HL-60 (cell line): ENCODE measurements around the gene ZMYM3.
"Not testable (repeated sequence)": the region's sequence is repeated elsewhere in the genome, so short reads cannot be mapped to it uniquely, and the experiment has no call there.

Experiments used
- DNase-seq, 2 experiments: peaks; one replicate each; pipeline ENCODE4 v3.0.0-alpha.2; 2010 to 2020; ENCODE audit warnings: low read depth in 1 of 2, low spot score in 1 of 2
- H3K27ac ChIP-seq: fragments of 250-450 bp; sonication (Bioruptor Pico); replicated peaks from 2 replicates; pipeline ENCODE4 v1.5.1; 2020; ENCODE audit warnings: mild to moderate bottlenecking, moderate library complexity
- H3K27me3 ChIP-seq: fragments of 250-450 bp; sonication (Bioruptor Pico); 2 replicates; pipeline ENCODE4 v1.5.1; 2021; ENCODE audit warnings: mild to moderate bottlenecking, moderate library complexity; ENCODE audit not compliant: insufficient read depth, poor library complexity, severe bottlenecking
- H3K4me3 ChIP-seq: replicated peaks from 2 replicates; pipeline ENCODE4 v1.5.1; 2011; ENCODE audit warnings: mild to moderate bottlenecking, control low read depth, low read length; ENCODE audit not compliant: insufficient read depth
- GABPA ChIP-seq: IDR thresholded peaks from 2 replicates; pipeline ENCODE4 v1.6.1; 2012; ENCODE audit warnings: low read depth
- POLR2AphosphoS5 ChIP-seq: IDR thresholded peaks from 2 replicates; pipeline ENCODE4 v1.6.1; 2012; ENCODE audit warnings: low read depth
- SPI1 ChIP-seq: IDR thresholded peaks from 2 replicates; pipeline ENCODE4 v1.6.1; 2012; ENCODE audit warnings: low read depth, mild to moderate bottlenecking, borderline replicate concordance
- long read RNA-seq: library from polyadenylated mRNA; unstranded; transcript quantifications from one replicate; pipeline ENCODE4 v2.0.0, GENCODE V29; 2020
- TF ChIP-seq, protein P1 (sequence below): IDR thresholded peaks from one replicate; pipeline ENCODE4 v1.5.1; 2011; ENCODE audit warnings: low read length, control low read depth, inconsistent platforms; ENCODE audit not compliant: insufficient read depth
- TF ChIP-seq, protein P2 (sequence below): IDR thresholded peaks from 2 replicates; pipeline ENCODE4 v1.6.1; 2012; ENCODE audit warnings: low read depth; ENCODE audit not compliant: insufficient replicate concordance

Gene ZMYM3
- long read RNA-seq, partial matches to known transcripts, result 48 of 52 reads
- long read RNA-seq, other reads (novel, unspliced or antisense), result 4 of 52 reads

DNA sequence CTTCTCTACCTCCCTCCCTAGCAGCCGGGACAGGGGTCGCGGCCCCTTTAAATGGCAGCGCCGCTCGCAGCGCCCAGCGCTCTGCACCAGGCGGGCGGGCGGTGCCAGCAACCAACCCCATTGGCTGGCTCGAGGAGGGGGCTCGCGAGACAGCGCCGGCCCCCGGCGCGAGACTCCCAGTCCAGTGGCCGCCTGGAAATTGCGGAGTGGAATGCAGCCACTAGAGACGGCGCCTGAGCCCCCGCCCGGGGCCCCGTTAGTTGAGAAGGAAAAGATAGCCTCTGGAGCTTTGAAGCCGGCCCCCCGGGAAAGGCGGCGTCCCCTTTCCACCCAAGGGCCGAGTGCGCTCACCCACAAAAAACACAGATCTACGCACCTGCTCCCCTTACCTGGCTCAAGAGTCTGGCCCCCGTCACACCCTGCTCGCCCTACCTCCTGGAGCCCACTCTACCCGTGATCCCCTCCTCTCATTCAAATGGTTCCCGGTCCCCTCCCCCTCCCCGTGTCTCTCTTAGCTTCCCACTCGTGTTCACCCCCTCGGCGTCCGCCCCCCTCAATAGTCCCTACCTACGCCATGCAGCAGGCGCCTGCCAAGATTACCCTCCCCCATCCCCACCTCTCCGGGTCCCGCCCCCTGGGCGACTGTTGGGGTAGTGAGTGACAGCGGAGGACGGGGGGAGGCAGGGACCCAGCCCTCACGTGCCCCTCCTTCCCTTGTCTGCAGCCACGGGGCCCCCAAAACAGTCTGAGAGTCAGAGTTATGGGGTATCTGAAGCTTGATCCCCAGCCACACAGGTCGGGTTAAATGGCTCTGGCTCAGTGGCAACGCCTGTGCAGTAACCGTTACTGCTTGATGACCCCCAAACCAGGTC, at the start of gene ZMYM3:
ZMYM3 (minus strand) TSS at position 49 of the 872 bp plus-strand sequence. CDS start 885 bp downstream, outside the sequence.
- H3K27ac ChIP-seq, result peak within 1 kb of the TSS; percentile 88
- TF ChIP-seq, protein P1, sequence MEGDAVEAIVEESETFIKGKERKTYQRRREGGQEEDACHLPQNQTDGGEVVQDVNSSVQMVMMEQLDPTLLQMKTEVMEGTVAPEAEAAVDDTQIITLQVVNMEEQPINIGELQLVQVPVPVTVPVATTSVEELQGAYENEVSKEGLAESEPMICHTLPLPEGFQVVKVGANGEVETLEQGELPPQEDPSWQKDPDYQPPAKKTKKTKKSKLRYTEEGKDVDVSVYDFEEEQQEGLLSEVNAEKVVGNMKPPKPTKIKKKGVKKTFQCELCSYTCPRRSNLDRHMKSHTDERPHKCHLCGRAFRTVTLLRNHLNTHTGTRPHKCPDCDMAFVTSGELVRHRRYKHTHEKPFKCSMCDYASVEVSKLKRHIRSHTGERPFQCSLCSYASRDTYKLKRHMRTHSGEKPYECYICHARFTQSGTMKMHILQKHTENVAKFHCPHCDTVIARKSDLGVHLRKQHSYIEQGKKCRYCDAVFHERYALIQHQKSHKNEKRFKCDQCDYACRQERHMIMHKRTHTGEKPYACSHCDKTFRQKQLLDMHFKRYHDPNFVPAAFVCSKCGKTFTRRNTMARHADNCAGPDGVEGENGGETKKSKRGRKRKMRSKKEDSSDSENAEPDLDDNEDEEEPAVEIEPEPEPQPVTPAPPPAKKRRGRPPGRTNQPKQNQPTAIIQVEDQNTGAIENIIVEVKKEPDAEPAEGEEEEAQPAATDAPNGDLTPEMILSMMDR, result no peak
- TF ChIP-seq GABPA (no peak), POLR2AphosphoS5 (no peak; the same call in 1 of the 2 replicates), SPI1 (no peak)
- TF ChIP-seq, protein P2, sequence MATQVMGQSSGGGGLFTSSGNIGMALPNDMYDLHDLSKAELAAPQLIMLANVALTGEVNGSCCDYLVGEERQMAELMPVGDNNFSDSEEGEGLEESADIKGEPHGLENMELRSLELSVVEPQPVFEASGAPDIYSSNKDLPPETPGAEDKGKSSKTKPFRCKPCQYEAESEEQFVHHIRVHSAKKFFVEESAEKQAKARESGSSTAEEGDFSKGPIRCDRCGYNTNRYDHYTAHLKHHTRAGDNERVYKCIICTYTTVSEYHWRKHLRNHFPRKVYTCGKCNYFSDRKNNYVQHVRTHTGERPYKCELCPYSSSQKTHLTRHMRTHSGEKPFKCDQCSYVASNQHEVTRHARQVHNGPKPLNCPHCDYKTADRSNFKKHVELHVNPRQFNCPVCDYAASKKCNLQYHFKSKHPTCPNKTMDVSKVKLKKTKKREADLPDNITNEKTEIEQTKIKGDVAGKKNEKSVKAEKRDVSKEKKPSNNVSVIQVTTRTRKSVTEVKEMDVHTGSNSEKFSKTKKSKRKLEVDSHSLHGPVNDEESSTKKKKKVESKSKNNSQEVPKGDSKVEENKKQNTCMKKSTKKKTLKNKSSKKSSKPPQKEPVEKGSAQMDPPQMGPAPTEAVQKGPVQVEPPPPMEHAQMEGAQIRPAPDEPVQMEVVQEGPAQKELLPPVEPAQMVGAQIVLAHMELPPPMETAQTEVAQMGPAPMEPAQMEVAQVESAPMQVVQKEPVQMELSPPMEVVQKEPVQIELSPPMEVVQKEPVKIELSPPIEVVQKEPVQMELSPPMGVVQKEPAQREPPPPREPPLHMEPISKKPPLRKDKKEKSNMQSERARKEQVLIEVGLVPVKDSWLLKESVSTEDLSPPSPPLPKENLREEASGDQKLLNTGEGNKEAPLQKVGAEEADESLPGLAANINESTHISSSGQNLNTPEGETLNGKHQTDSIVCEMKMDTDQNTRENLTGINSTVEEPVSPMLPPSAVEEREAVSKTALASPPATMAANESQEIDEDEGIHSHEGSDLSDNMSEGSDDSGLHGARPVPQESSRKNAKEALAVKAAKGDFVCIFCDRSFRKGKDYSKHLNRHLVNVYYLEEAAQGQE, result no peak
- peak in 1 of 2 experiments; percentile 85 for DNase-seq

DNA sequence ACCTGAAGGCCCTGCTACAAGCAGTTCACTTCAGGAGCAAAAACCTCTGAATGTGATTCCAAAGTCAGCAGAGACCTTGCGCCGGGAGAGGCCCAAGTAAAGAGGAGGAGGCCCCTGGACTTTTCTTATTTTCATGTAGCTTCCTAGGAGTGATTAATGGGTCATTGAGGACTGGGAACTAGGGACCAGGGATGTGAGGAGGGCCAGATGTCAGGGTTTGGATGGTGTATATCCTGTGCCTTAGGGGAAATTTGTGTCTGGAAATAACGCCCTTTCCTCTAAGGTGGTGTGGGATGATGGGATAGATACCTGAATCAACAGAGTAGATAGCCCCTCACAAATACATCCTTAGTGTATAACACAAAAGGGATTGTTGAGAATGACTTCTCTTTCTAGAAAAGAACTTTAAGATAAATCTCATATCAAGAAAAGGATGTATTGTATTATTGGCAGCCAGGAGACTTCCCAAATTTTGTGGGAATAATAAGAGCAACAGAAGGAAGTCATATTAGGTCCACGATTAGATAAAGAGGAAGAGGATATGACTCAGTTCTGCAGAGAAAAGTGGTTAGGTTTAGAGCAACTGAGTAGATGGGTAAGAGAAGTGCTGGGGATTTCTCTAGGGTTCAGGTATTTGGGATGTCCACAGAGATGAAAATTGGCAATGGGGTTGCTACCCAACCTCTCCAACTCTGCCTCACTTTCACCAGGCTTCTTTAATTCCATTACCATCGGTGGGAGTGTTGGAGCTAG, 48.7 kb upstream of the ZMYM3 start:
- no peak overlapping the region for H3K27ac ChIP-seq
- H3K27me3 ChIP-seq, result no peaks in the 10 kb centered on the region
- H3K4me3 ChIP-seq, result no peak overlapping the region
- TF ChIP-seq POLR2AphosphoS5 (no peak), SPI1 (peak; percentile 75)
- DNase-seq, result no peak

More for the DNA sequence above, at the start of gene ZMYM3:
- Histone ChIP-seq H3K4me3 (peak within 1 kb of the TSS; percentile 53), H3K27me3 (no peaks in the 10 kb centered on the region)

DNA sequence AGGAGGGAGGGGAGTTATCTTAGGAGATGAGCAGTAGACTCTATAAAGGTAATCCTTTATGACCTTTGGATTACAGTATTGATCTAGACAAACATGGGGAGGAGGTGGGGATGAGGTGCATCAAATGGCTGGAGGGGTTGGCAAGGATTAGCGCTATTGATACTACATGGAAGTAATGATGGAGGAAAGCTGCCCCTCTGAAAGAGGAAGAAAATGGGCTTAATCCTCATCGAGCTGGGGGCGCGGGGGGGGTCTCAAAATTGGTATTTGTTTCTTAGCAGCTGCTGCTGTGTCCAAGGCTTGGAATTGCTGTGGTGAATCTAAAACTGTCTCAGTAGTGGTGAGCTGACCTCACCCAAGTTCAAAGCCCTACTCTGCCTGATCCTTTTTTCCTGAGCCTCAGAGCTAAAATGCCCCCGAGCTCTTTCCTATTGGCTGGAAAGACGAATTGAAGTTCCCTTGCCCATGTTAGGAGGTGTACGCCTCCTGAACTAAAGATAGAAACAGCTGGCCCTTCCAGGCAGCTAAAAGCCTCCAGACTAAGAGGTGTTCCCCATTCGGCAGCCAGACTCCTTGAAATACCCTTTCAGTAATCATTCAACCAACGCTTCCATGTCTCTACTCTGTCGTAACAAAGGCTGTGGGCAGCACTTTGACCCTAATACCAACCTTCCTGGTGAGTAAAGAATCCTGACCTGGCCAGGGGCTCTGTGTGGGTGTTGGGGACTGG, 47.4 kb upstream of the ZMYM3 start, which contains the start of gene ITGB1BP2:
ITGB1BP2 (plus strand) TSS at position 556 of the 730 bp plus-strand sequence; CDS start at position 613, 57 bp downstream.
- Histone ChIP-seq H3K4me3 (no peak within 1 kb of the TSS), H3K27ac (no peak within 1 kb of the TSS), H3K27me3 (no peaks in the 10 kb centered on the region)
- DNase-seq, result peak in 1 of 2 experiments; percentile 6
- TF ChIP-seq, protein P2, result no peak
- TF ChIP-seq POLR2AphosphoS5, result 0 out of 2 replicates have a peak, but pooled peaks have one; percentile 48
- no peak for TF ChIP-seq SPI1

DNA sequence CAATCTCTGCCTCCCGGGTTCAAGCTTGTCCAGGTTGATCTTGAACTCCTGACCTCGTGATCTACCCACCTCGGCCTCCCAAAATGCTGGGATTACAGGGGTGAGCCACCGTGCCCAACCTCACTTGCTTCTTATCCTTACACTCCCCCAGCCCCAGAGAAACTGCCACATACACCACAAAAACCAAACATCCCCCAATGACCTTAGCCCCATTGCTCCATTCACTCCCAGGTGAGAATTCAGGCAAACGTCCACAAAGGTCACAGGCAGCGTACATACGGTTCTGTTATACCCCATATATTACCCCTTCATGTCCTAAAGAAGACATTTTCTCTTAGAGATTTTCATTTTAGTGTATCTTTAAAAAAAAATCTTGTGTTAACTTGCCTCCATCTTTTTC, 46.6 kb upstream of the ZMYM3 start:
- not testable (repeated sequence) for DNase-seq, H3K27me3 ChIP-seq, H3K4me3 ChIP-seq, H3K27ac ChIP-seq

DNA sequence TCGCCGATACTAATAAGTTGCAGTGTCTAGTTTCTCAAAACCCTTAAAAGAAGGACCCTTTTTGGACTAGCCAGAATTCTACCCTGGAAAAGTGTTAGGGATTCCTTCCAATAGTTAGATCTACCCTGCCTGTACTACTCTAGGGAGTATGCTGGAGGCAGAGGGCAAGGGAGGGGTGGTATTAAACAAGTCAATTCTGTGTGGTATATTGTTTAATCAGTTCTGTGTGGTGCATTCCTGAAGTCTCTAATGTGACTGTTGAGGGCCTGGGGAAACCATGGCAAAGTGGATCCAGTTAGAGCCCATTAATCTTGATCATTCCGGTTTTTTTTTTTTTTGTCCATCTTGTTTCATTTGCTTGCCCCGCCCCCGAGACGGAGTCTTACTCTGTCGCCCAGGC, 46.1 kb upstream of the ZMYM3 start:
- not testable (repeated sequence) for H3K4me3 ChIP-seq, H3K27me3 ChIP-seq, H3K27ac ChIP-seq, DNase-seq
